HepG2 (cell line): ENCODE results near the gene KAZN. TPM values are rescaled to one million over a fixed set of nuclear protein-coding genes. Genes with fewer than 3 reads are reported as not detected.

Source experiments
- ATAC-seq: fragments of 200-7000 bp; cut with Tn5 transposase; 3 replicates; pipeline ENCODE4 v1.9.1; 2020; ENCODE audit warnings: mild to moderate bottlenecking, moderate library complexity
- BruUV-seq: library from RNA; stranded (reverse); fragments of 400-500 nt; replicated peaks from 2 replicates; lab custom pipeline; 2021; lab: Mats Ljungman, UMichigan
- CTCF ChIA-PET: fragments of 300-600 bp; formaldehyde crosslinking; extraction: SDS; loops from one replicate; lab custom pipeline; 2021; ENCODE audit warnings: low total read pairs, inconsistent platforms, low intra/inter-chr PET ratio; lab: Yijun Ruan, JAX
- POLR2A ChIA-PET: fragments of 350-600 bp; sonication (Branson Sonifier 250); formaldehyde crosslinking; loops from one replicate; lab custom pipeline; 2020; ENCODE audit warnings: antibody characterized with exemption, inconsistent platforms; lab: Yijun Ruan, JAX
- DNase-seq: peaks from one replicate; pipeline ENCODE4 v3.0.0-alpha.2; 2015; ENCODE audit warnings: low spot score
- FAIRE-seq: peaks from 3 replicates; lab custom pipeline; 2011; peaks lifted over from hg19 to GRCh38; lab: Jason Lieb, UNC
- H2AFZ ChIP-seq: one replicate; pipeline ENCODE4 v1.6.1; 2011; ENCODE audit warnings: low read length, inconsistent platforms
- H3K27ac ChIP-seq: fragments of 300-600 bp; 3 replicates; pipeline ENCODE4 v1.8.0; 2011; ENCODE audit warnings: mixed run types, mild to moderate bottlenecking, mixed read lengths, low read length, inconsistent platforms; ENCODE audit not compliant: insufficient read depth; ENCODE audit errors: extremely low read length
- H3K27me3 ChIP-seq, 2 experiments: fragments of 200-600 bp in 1 of 2; 2 replicates in 1 of 2; 3 replicates in 1 of 2; pipeline versions ENCODE4 v1.6.0 to v1.8.0; 2011; ENCODE audit warnings: low read length in 2 of 2, mild to moderate bottlenecking in 2 of 2, moderate library complexity in 2 of 2, inconsistent platforms in 1 of 2; ENCODE audit not compliant: insufficient read depth in 2 of 2, control insufficient read depth in 1 of 2
- H3K36me3 ChIP-seq, 2 experiments: fragments of 200-600 bp in 1 of 2; replicated peaks in 1 of 2; 2 replicates in 1 of 2; 3 replicates in 1 of 2; pipeline versions ENCODE4 v1.5.1 to v1.8.0; 2011; ENCODE audit warnings: low read length in 2 of 2, inconsistent platforms in 1 of 2; ENCODE audit not compliant: insufficient read depth in 2 of 2, control insufficient read depth in 1 of 2
- H3K4me1 ChIP-seq: 2 replicates; pipeline ENCODE4 v1.5.1; 2012; ENCODE audit warnings: low read length, inconsistent platforms; ENCODE audit not compliant: insufficient read depth
- H3K4me2 ChIP-seq: 2 replicates; pipeline ENCODE4 v1.6.0; 2011; ENCODE audit warnings: low read depth, low read length, inconsistent platforms
- H3K4me3 ChIP-seq, 3 experiments: fragments of 200-600 bp in 1 of 3; sonication (generic), shearing (Covaris generic) in 1 of 3; replicated peaks in 1 of 3; 2 replicates each; pipeline ENCODE4 v1.5.1; 2011 to 2016; ENCODE audit warnings: low read length in 3 of 3, inconsistent platforms in 2 of 3, low read depth in 2 of 3, mild to moderate bottlenecking in 2 of 3, control low read depth in 1 of 3, mixed read lengths in 1 of 3; ENCODE audit not compliant: insufficient read depth in 1 of 3
- H3K79me2 ChIP-seq: one replicate; pipeline ENCODE4 v1.6.1; 2011; ENCODE audit warnings: low read length, inconsistent platforms; ENCODE audit not compliant: insufficient read depth
- H3K9ac ChIP-seq: 2 replicates; pipeline ENCODE4 v1.6.0; 2011; ENCODE audit warnings: mild to moderate bottlenecking, low read depth, low read length, inconsistent platforms; ENCODE audit not compliant: insufficient read depth
- H3K9me3 ChIP-seq: 2 replicates; pipeline ENCODE4 v1.5.1; 2012; ENCODE audit warnings: mild to moderate bottlenecking, low read length
- H4K20me1 ChIP-seq: 2 replicates; pipeline ENCODE4 v1.6.0; 2011; ENCODE audit warnings: inconsistent platforms, mild to moderate bottlenecking, low read length, moderate library complexity; ENCODE audit not compliant: insufficient read depth
- ARNT2 ChIP-seq: sonication (generic); formaldehyde crosslinking; IDR thresholded peaks from 2 replicates; pipeline ENCODE4 v1.8.0; 2022; ENCODE audit warnings: mild to moderate bottlenecking, low read depth, missing genetic modification reagents, moderate library complexity
- HIVEP1 ChIP-seq: sonication (generic); formaldehyde crosslinking; IDR thresholded peaks from 2 replicates; pipeline ENCODE4 v1.4.0; 2020; ENCODE audit warnings: mild to moderate bottlenecking, missing genetic modification reagents
- JUND ChIP-seq: sonication (generic); formaldehyde crosslinking; IDR thresholded peaks from 2 replicates; pipeline ENCODE4 v1.8.0; 2022; ENCODE audit warnings: mild to moderate bottlenecking, missing genetic modification reagents
- SOX6 ChIP-seq, 2 experiments: fragments of 450-650 bp in 1 of 2; sonication (generic) in 1 of 2; formaldehyde crosslinking in 1 of 2; IDR thresholded peaks; 2 replicates each; pipeline versions ENCODE4 v1.4.0 to v1.6.1; 2017 to 2020; ENCODE audit warnings: antibody characterized with exemption in 1 of 2, mild to moderate bottlenecking in 1 of 2, missing genetic modification reagents in 1 of 2
- ZKSCAN8 ChIP-seq: IDR thresholded peaks from 2 replicates; pipeline ENCODE4 v1.6.1; 2016; ENCODE audit warnings: borderline replicate concordance, missing genetic modification reagents, missing compliant biosample characterization
- ZNF580 ChIP-seq: IDR thresholded peaks from 2 replicates; pipeline ENCODE4 v1.6.1; 2016; ENCODE audit warnings: low read depth, borderline replicate concordance
- ZNF839 ChIP-seq: sonication (generic); formaldehyde crosslinking; IDR thresholded peaks from 2 replicates; pipeline ENCODE4 v1.4.0; 2020; ENCODE audit warnings: missing genetic modification reagents, mild to moderate bottlenecking, borderline replicate concordance
- WGBS: methylation state at CpG from one replicate; pipeline ENCODE4 v1.1.6; 2017; ENCODE audit warnings: low lambda C conversion rate; 5-methylcytosine and 5-hydroxymethylcytosine counted together
- in situ Hi-C: cut with HindIII; loops from 2 replicates; pipeline ENCODE4 v1.10.0; 2017; ENCODE audit warnings: low pct_unique_long_range_greater_than_20kb; ENCODE audit not compliant: extremely low pct_ligation_motif_present
- intact Hi-C: fragments of 100-400 bp; cut with micrococcal nuclease; formaldehyde crosslinking; loops from one replicate; pipeline ENCODE4 v1.10.0; 2022; ENCODE audit not compliant: unreplicated experiment
- polyA plus RNA-seq, 8 experiments: library from polyadenylated mRNA; depleted of rRNA in 3 of 8; stranded (reverse) in 7 of 8; unstranded in 1 of 8; fragments of >200 nt; fragmentation: Illumina TruSeq in 4 of 8; extraction: Trizol in 4 of 8; gene quantifications; 2 replicates each; pipeline versions ENCODE4 v1.2.1 to v1.2.3, GENCODE V29; 2011 to 2016; ENCODE audit warnings: low read depth in 4 of 8, missing spikeins in 1 of 8, mixed read lengths in 1 of 8; ENCODE audit not compliant: insufficient read depth in 1 of 8
- total RNA-seq, 5 experiments: library from RNA; depleted of rRNA; stranded (reverse); fragments of >200 nt; fragmentation: Illumina TruSeq; extraction: Trizol; gene quantifications; 2 replicates each; pipeline ENCODE4 v1.2.3, GENCODE V29; 2016; ENCODE audit warnings: low read depth in 1 of 5
- TF ChIP-seq, protein P1 (sequence below): sonication (generic); formaldehyde crosslinking; IDR thresholded peaks from 2 replicates; pipeline ENCODE4 v1.8.1; 2022; ENCODE audit warnings: mild to moderate bottlenecking, missing genetic modification reagents

The KAZN gene
- total and polyA plus RNA-seq, 2 of the 13 experiments (the other 11 are each of a cell fraction or from before 2014, with no cell fraction given) = 10.4 to 13.5 TPM

DNA sequence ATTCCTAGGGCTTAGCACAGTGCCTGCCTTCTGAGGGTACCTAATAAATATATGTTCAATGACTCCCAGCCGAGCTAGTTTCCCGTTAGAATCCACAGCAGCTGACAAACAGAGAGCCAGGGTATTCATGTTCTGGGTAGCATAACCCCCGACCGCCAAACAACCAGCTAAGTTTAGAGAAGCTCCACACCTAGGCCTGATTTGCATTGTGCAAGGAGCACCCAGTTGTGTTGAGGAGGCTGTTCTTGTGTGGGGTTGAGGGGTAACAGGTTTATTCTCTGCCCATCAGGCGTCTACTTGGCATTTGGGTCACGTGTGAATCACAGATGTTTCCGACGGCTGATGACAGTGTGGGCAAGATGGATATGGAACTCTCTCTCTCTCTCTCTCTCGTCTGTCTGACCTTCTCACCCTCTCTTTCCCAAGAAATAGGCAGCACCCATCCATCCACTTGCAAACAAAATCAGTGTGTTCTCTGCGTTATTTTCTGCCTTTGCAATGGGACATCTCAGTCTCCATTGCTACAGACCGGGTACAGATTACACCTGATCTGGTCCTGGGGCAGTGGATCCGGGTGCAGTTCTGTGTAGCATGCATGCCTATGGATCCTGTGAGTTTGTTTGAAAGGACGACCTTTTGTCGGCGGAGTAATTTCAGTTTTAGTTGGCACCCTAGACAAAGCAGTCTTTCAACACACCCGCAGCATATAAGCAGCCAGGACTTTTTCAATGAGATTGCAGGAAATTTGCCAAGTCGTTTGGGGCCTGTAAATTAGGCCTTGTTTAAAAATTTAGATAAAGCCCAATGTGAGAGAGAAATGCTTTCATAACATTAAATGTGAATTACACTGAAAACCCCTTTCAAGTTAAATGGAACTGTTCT is 29.4 kb downstream of the KAZN start:
- POLR2A ChIA-PET = no interaction called here
- no peak for DNase-seq
- Histone ChIP-seq H3K9ac (no peak overlapping the region), H3K36me3 (no peaks in the 10 kb centered on the region), H3K4me1 (no peaks in the 10 kb centered on the region), H3K9me3 (no peaks in the 10 kb centered on the region), H2AFZ (no peak overlapping the region), H3K27me3 (peaks cover 0 to 39% of the 10 kb centered on the region in 2 experiments; a peak in 2 of 5 replicates), H3K4me3 (no peak overlapping the region), H3K4me2 (no peak overlapping the region), H3K79me2 (no peaks in the 10 kb centered on the region), H3K27ac (no peak overlapping the region), H4K20me1 (no peaks in the 10 kb centered on the region)
- CTCF ChIA-PET = no interaction called here
- WGBS = 40% methylated on average over 16 of the region's 17 CpGs
- in situ Hi-C loops (no loop called here), intact Hi-C loops (no loop called here)
- no peak for FAIRE-seq
- no peak for ATAC-seq
- no peak for TF ChIP-seq ZNF839 (CRISPR knock-in tag)
- no peak for TF ChIP-seq JUND (CRISPR knock-in tag)
- TF ChIP-seq SOX6 (IDR thresholded peaks at IDR 0.05) = no peak
- no peak for TF ChIP-seq SOX6 (CRISPR knock-in tag; IDR thresholded peaks at IDR 0.05)
- TF ChIP-seq ZNF580 (CRISPR knock-in tag) = no peak
- TF ChIP-seq ZKSCAN8 (CRISPR knock-in tag) = no peak
- TF ChIP-seq, protein P1, sequence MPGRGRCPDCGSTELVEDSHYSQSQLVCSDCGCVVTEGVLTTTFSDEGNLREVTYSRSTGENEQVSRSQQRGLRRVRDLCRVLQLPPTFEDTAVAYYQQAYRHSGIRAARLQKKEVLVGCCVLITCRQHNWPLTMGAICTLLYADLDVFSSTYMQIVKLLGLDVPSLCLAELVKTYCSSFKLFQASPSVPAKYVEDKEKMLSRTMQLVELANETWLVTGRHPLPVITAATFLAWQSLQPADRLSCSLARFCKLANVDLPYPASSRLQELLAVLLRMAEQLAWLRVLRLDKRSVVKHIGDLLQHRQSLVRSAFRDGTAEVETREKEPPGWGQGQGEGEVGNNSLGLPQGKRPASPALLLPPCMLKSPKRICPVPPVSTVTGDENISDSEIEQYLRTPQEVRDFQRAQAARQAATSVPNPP = no peak
- no peak for TF ChIP-seq ARNT2
- TF ChIP-seq HIVEP1 (CRISPR knock-in tag) = no peak
- no TSS peak for BruUV-seq
